ENCODE measurements around the gene SLC34A1. TPM values are rescaled to one million over a fixed set of nuclear protein-coding genes. Genes with fewer than 3 reads are reported as not detected.

Gene SLC34A1
- total RNA-seq, 1 donor from 2014 or later: 0.05 TPM

GRCh38 chr5:177432143-177432838 lies 48.1 kb downstream of the SLC34A1 start:
- DNase-seq (ENCODE audit: low read depth): no peak

- DNase-seq (ENCODE audit: low read depth): no peak
Observed at GRCh38 chr5:177432839-177433657, 48.8 kb downstream of the SLC34A1 start.

GRCh38 chr5:177433658-177434217 lies 49.5 kb downstream of the SLC34A1 start:
- no peak for DNase-seq (ENCODE audit: low read depth)

GRCh38 chr5:177434437-177434836 lies 50.2 kb downstream of the SLC34A1 start:
- no peak for DNase-seq (ENCODE audit: low read depth)

- no peak for DNase-seq (ENCODE audit: low read depth)
Observed at GRCh38 chr5:177434942-177435738, 50.9 kb downstream of the SLC34A1 start.

- DNase-seq (ENCODE audit: low read depth): no peak
Observed at GRCh38 chr5:177435847-177436536, 51.8 kb downstream of the SLC34A1 start.

GRCh38 chr5:177437623-177438022 lies 53.4 kb downstream of the SLC34A1 start:
- DNase-seq (ENCODE audit: low read depth): no peak

GRCh38 chr5:177438468-177438867 lies 54.2 kb downstream of the SLC34A1 start:
- DNase-seq (ENCODE audit: low read depth): no peak

GRCh38 chr5:177439518-177440053 lies 55.4 kb downstream of the SLC34A1 start:
- no peak for DNase-seq (ENCODE audit: low read depth)

- no peak for DNase-seq (ENCODE audit: low read depth)
Observed at GRCh38 chr5:177440211-177440989, 56.2 kb downstream of the SLC34A1 start.

GRCh38 chr5:177440990-177441780 lies 57.0 kb downstream of the SLC34A1 start:
- no peak for DNase-seq (ENCODE audit: low read depth)

GRCh38 chr5:177442066-177442826 lies 58.0 kb downstream of the SLC34A1 start:
- DNase-seq (ENCODE audit: low read depth): no peak

GRCh38 chr5:177443144-177443983 lies 59.1 kb downstream of the SLC34A1 start:
- no peak for DNase-seq (ENCODE audit: low read depth)

GRCh38 chr5:177444106-177445051 lies 60.1 kb downstream of the SLC34A1 start:
- no peak for DNase-seq (ENCODE audit: low read depth)

GRCh38 chr5:177445052-177445916 lies 61.0 kb downstream of the SLC34A1 start:
- DNase-seq (ENCODE audit: low read depth): no peak

GRCh38 chr5:177445917-177446199 lies 61.6 kb downstream of the SLC34A1 start:
- DNase-seq (ENCODE audit: low read depth): no peak

Measured in renal cortical epithelial cell (primary cell).